H9 (cell line): ENCODE results near the gene P4HTM. TPM values are rescaled to one million over a fixed set of nuclear protein-coding genes. Genes with fewer than 3 reads are reported as not detected.

Source experiments
- DNase-seq: peaks from one replicate; pipeline ENCODE4 v3.0.0-alpha.2; 2017
- H2AFZ ChIP-seq: one replicate; pipeline ENCODE4 v1.6.1; 2013; ENCODE audit warnings: mild to moderate bottlenecking, low read length, control low read depth, moderate library complexity
- H2AK5ac ChIP-seq: 2 replicates; pipeline ENCODE4 v1.6.1; 2013; ENCODE audit warnings: low read length, control low read depth, mixed read lengths; ENCODE audit not compliant: insufficient read length
- H2BK120ac ChIP-seq: one replicate; pipeline ENCODE4 v1.6.1; 2013; ENCODE audit warnings: low read depth, mild to moderate bottlenecking, low read length, control low read depth, inconsistent platforms; ENCODE audit not compliant: poor library complexity, severe bottlenecking
- H2BK12ac ChIP-seq: 2 replicates; pipeline ENCODE4 v1.6.1; 2013; ENCODE audit warnings: low read length, control low read depth, mixed read lengths, low read depth; ENCODE audit not compliant: insufficient read length
- H2BK15ac ChIP-seq: 2 replicates; pipeline ENCODE4 v1.6.1; 2013; ENCODE audit warnings: low read depth, low read length, control low read depth
- H2BK20ac ChIP-seq: one replicate; pipeline ENCODE4 v1.6.1; 2013; ENCODE audit warnings: low read depth, mild to moderate bottlenecking, low read length, control low read depth, inconsistent platforms; ENCODE audit not compliant: poor library complexity, severe bottlenecking
- H2BK5ac ChIP-seq: 2 replicates; pipeline ENCODE4 v1.6.1; 2013; ENCODE audit warnings: low read length, control low read depth, mixed read lengths; ENCODE audit not compliant: insufficient read length
- H3K14ac ChIP-seq: 2 replicates; pipeline ENCODE4 v1.6.1; 2013; ENCODE audit warnings: low read length, control low read depth; ENCODE audit not compliant: insufficient read depth
- H3K18ac ChIP-seq: 2 replicates; pipeline ENCODE4 v1.6.1; 2013; ENCODE audit warnings: low read depth, mild to moderate bottlenecking, mixed read lengths, low read length, control low read depth; ENCODE audit not compliant: insufficient read length
- H3K23ac ChIP-seq: 2 replicates; pipeline ENCODE4 v1.6.1; 2013; ENCODE audit warnings: low read length, control low read depth, mixed read lengths, low read depth; ENCODE audit not compliant: insufficient read length
- H3K23me2 ChIP-seq: 2 replicates; pipeline ENCODE4 v1.6.1; 2013; ENCODE audit warnings: low read depth, mild to moderate bottlenecking, mixed read lengths, low read length, control low read depth; ENCODE audit not compliant: insufficient read length, poor library complexity, severe bottlenecking
- H3K27ac ChIP-seq: 2 replicates; pipeline ENCODE4 v1.5.1; 2013; ENCODE audit warnings: low read length, control low read depth, mixed read lengths, low read depth; ENCODE audit not compliant: insufficient read length
- H3K27me3 ChIP-seq: 2 replicates; pipeline ENCODE4 v1.6.1; 2013; ENCODE audit warnings: low read length, control low read depth, inconsistent platforms; ENCODE audit not compliant: insufficient read depth
- H3K4ac ChIP-seq: 2 replicates; pipeline ENCODE4 v1.6.1; 2013; ENCODE audit warnings: low read depth, mild to moderate bottlenecking, control low read depth, inconsistent platforms, low read length, moderate library complexity
- H3K4me1 ChIP-seq: 2 replicates; pipeline ENCODE4 v1.6.1; 2013; ENCODE audit warnings: low read length, control low read depth, inconsistent platforms; ENCODE audit not compliant: insufficient read depth
- H3K4me2 ChIP-seq: 2 replicates; pipeline ENCODE4 v1.6.1; 2013; ENCODE audit warnings: low read length, control low read depth, mixed read lengths; ENCODE audit not compliant: insufficient read length, insufficient read depth
- H3K56ac ChIP-seq: 2 replicates; pipeline ENCODE4 v1.6.1; 2013; ENCODE audit warnings: low read depth, mild to moderate bottlenecking, mixed read lengths, low read length, control low read depth; ENCODE audit not compliant: insufficient read length
- H3K79me1 ChIP-seq: 2 replicates; pipeline ENCODE4 v1.6.1; 2013; ENCODE audit warnings: low read depth, mild to moderate bottlenecking, moderate library complexity, low read length, control low read depth, inconsistent platforms; ENCODE audit not compliant: insufficient read depth, poor library complexity, severe bottlenecking
- H3K79me2 ChIP-seq: 2 replicates; pipeline ENCODE4 v1.6.1; 2013; ENCODE audit warnings: low read length, control low read depth, inconsistent platforms; ENCODE audit not compliant: insufficient read depth
- H3K9ac ChIP-seq: 2 replicates; pipeline ENCODE4 v1.6.1; 2013; ENCODE audit warnings: low read length, control low read depth, mixed read lengths; ENCODE audit not compliant: insufficient read length; ENCODE audit errors: extremely low read depth
- H3K9me3 ChIP-seq: one replicate; pipeline ENCODE4 v1.6.1; 2013; ENCODE audit warnings: low read depth, low read length, inconsistent platforms; ENCODE audit not compliant: control insufficient read depth
- H3T11ph ChIP-seq: one replicate; pipeline ENCODE4 v1.6.1; 2013; ENCODE audit warnings: mild to moderate bottlenecking, low read length, control low read depth, inconsistent platforms
- H4K20me1 ChIP-seq: one replicate; pipeline ENCODE4 v1.6.1; 2013; ENCODE audit not compliant: control insufficient read depth, insufficient read length, insufficient read depth
- H4K5ac ChIP-seq: 2 replicates; pipeline ENCODE4 v1.6.1; 2013; ENCODE audit warnings: low read depth, mild to moderate bottlenecking, mixed read lengths, low read length, control low read depth; ENCODE audit not compliant: insufficient read length
- H4K8ac ChIP-seq: replicated peaks from 2 replicates; pipeline ENCODE4 v1.6.1; 2013; ENCODE audit warnings: low read length, control low read depth, mixed read lengths, low read depth; ENCODE audit not compliant: insufficient read length
- H4K91ac ChIP-seq: 2 replicates; pipeline ENCODE4 v1.6.1; 2013; ENCODE audit warnings: low read depth, mild to moderate bottlenecking, moderate library complexity, mixed read lengths, low read length, control low read depth; ENCODE audit not compliant: insufficient read length
- H3K27ac Mint-ChIP-seq, 3 experiments: 2 replicates in 2 of 3; 3 replicates in 1 of 3; pipeline ENCODE4 v1.8.0; 2020 to 2021; ENCODE audit warnings: mixed read lengths in 3 of 3, mild to moderate bottlenecking in 1 of 3, moderate library complexity in 1 of 3
- H3K27me3 Mint-ChIP-seq: 2 replicates; pipeline ENCODE4 v1.8.0; 2021; ENCODE audit warnings: low read depth, mild to moderate bottlenecking, moderate library complexity, mixed read lengths
- H3K36me3 Mint-ChIP-seq, 3 experiments: 2 replicates in 2 of 3; 3 replicates in 1 of 3; pipeline ENCODE4 v1.8.0; 2020 to 2021; ENCODE audit warnings: low read depth in 3 of 3, mixed read lengths in 3 of 3; ENCODE audit not compliant: insufficient read depth in 1 of 3
- H3K4me1 Mint-ChIP-seq, 2 experiments: 2 replicates each; pipeline ENCODE4 v1.8.0; 2020; ENCODE audit warnings: mixed read lengths in 2 of 2
- H3K4me3 Mint-ChIP-seq, 2 experiments: 2 replicates in 1 of 2; 3 replicates in 1 of 2; pipeline ENCODE4 v1.8.0; 2020 to 2021; ENCODE audit warnings: mild to moderate bottlenecking in 2 of 2, mixed read lengths in 2 of 2, moderate library complexity in 1 of 2
- H3K9me3 Mint-ChIP-seq, 2 experiments: 2 replicates in 1 of 2; 3 replicates in 1 of 2; pipeline ENCODE4 v1.8.0; 2020; ENCODE audit warnings: mild to moderate bottlenecking in 2 of 2, mixed read lengths in 2 of 2, moderate library complexity in 1 of 2
- WGBS: extraction: QIAGEN DNeasy Blood & Tissue Kit; methylation state at CpG from one replicate; pipeline ENCODE4 v1.1.7; 2013; ENCODE audit warnings: missing lambda C conversion rate, low lambda C conversion rate, mixed read lengths; ENCODE audit not compliant: insufficient read length; ENCODE audit errors: extremely low coverage; 5-methylcytosine and 5-hydroxymethylcytosine counted together
- total RNA-seq: library from RNA; stranded (reverse); gene quantifications from 2 replicates; pipeline ENCODE4 v1.2.1, GENCODE V29; 2021
- TF ChIP-seq, protein P1 (sequence below): fragments of 200-600 bp; sonication (generic); conservative IDR thresholded peaks from 3 replicates; pipeline ENCODE4 v1.8.0; 2021; ENCODE audit warnings: antibody characterized with exemption, mild to moderate bottlenecking

P4HTM gene
- total RNA-seq, 1 experiment from 2014 or later, result 36.0 TPM

DNA sequence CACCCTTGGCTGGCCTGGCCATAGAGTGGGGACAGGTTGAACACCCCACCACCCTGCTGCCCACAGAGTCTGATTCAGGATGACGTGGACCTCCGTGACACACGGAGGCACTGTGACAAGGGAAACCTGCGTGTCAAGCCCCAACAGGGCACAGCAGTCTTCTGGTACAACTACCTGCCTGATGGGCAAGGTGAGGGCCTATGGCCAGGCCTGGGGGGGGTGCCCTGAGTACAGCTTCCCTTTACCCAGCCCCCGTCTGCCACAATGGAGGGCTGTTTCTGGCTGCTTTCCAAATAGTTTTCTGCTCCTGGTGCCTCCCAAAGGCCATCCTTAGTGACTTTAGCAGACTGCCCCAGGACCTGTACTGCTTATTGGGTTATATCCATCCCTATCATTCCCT is 16.0 kb downstream of the P4HTM start:
- no peaks in the 10 kb centered on the region; the same call in 1 of the 2 replicates for H3K27me3 Mint-ChIP-seq
- DNase-seq, result no peak
- no peak overlapping the region for H3K27ac Mint-ChIP-seq
- no peaks in the 10 kb centered on the region; the same call in 1 of the 2 replicates for H3K4me1 ChIP-seq
- no peak overlapping the region for H2BK20ac ChIP-seq
- H3K4me2 ChIP-seq, result peak overlapping the region; percentile 78
- no peak overlapping the region for H2BK120ac ChIP-seq
- H4K20me1 ChIP-seq, result no peaks in the 10 kb centered on the region
- no peak overlapping the region for H2AK5ac ChIP-seq
- no peak overlapping the region for H3K27ac ChIP-seq
- H3K27me3 ChIP-seq, result no peaks in the 10 kb centered on the region
- H4K91ac ChIP-seq, result no peak overlapping the region
- H3K79me1 ChIP-seq, result no peaks in the 10 kb centered on the region
- no peak overlapping the region for H3K14ac ChIP-seq
- H3K4me1 Mint-ChIP-seq, result peaks cover 13% of the 10 kb centered on the region in 2 experiments
- H3K79me2 ChIP-seq, result peaks cover 10% of the 10 kb centered on the region; the same call in 1 of the 2 replicates
- no peaks in the 10 kb centered on the region for H3K9me3 ChIP-seq
- no peak overlapping the region for H3T11ph ChIP-seq
- no peak overlapping the region for H3K23ac ChIP-seq
- TF ChIP-seq, protein P1, sequence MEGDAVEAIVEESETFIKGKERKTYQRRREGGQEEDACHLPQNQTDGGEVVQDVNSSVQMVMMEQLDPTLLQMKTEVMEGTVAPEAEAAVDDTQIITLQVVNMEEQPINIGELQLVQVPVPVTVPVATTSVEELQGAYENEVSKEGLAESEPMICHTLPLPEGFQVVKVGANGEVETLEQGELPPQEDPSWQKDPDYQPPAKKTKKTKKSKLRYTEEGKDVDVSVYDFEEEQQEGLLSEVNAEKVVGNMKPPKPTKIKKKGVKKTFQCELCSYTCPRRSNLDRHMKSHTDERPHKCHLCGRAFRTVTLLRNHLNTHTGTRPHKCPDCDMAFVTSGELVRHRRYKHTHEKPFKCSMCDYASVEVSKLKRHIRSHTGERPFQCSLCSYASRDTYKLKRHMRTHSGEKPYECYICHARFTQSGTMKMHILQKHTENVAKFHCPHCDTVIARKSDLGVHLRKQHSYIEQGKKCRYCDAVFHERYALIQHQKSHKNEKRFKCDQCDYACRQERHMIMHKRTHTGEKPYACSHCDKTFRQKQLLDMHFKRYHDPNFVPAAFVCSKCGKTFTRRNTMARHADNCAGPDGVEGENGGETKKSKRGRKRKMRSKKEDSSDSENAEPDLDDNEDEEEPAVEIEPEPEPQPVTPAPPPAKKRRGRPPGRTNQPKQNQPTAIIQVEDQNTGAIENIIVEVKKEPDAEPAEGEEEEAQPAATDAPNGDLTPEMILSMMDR, result no peak
- H2BK5ac ChIP-seq, result no peak overlapping the region
- H2BK12ac ChIP-seq, result no peak overlapping the region
- no peak overlapping the region for H2BK15ac ChIP-seq
- no peak overlapping the region for H4K5ac ChIP-seq
- no peaks in the 10 kb centered on the region; a peak in 1 of 5 replicates for H3K9me3 Mint-ChIP-seq
- H3K4ac ChIP-seq, result no peak overlapping the region
- H2AFZ ChIP-seq, result no peak overlapping the region
- H3K56ac ChIP-seq, result no peak overlapping the region
- H3K36me3 Mint-ChIP-seq, result peaks cover 0 to 23% (median 15%) of the 10 kb centered on the region in 3 experiments; a peak in 6 of 7 replicates
- H3K18ac ChIP-seq, result no peak overlapping the region
- no peak overlapping the region for H4K8ac ChIP-seq
- no CpG with 5 or more reads among the region's 5 CpGs for WGBS
- peak overlapping the region; percentile 99 to 100 for H3K4me3 Mint-ChIP-seq
- H3K9ac ChIP-seq, result peak overlapping the region; percentile 87
- peaks cover 13% of the 10 kb centered on the region for H3K23me2 ChIP-seq
